ENCODE measurements around the gene TRIM71. TPM values are rescaled to one million over a fixed set of nuclear protein-coding genes. Genes with fewer than 3 reads are reported as not detected.

The TRIM71 gene
- total and polyA plus RNA-seq, 2 donors (not counting 1 experiment from before 2014, with no cell fraction given): not detected

DNA sequence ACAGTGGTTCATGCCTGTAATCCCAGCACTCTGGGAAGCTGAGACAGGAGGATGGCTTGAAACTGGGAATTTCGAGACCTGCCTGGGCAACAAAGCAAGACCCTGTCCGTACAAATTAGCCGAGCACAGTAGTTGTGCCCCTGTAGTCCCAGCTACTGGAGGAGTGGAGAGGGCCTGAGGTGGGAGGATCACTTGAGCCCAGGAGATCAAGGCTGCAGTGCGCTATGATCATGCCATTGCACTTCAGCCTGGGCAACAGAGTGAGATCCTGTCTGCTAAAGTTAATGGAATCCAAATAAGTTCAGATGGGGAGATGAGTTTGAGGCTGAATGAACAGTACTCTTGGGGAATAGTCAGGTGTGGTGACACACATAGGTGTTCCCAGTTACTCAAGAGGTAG lies 14.4 kb downstream of the TRIM71 start:
- Histone ChIP-seq H3K36me3 (replicated peaks in 1 of 2; ENCODE audit: control extremely low read depth in 1 of 2, control insufficient read depth in 1 of 2, extremely low read depth in 1 of 2, insufficient read depth in 2 of 2, low read length in 1 of 2) (no peaks in the 10 kb centered on the region), H3K4me2 (replicated peaks; ENCODE audit: low read depth, low read length, poor library complexity, severe bottlenecking) (no peak overlapping the region), H3K27me3 (replicated peaks in 1 of 4; ENCODE audit: control extremely low read depth in 1 of 4, control insufficient read depth in 3 of 4, insufficient read depth in 4 of 4, low read length in 3 of 4) (no peaks in the 10 kb centered on the region), H4K20me1 (ENCODE audit: control insufficient read depth, insufficient read depth, low read length, poor library complexity, severe bottlenecking) (no peaks in the 10 kb centered on the region), H3K27ac (ENCODE audit: low read length in 2 of 2) (no peak overlapping the region), H3K4me3 (ENCODE audit: control extremely low read depth in 1 of 5, extremely low read depth in 1 of 5, insufficient read depth in 1 of 5, low read depth in 2 of 5, low read length in 4 of 5) (no peak overlapping the region), H3K9me3 (ENCODE audit: control extremely low read depth in 1 of 3, control insufficient read depth in 2 of 3, insufficient read depth in 1 of 3, low read length in 2 of 3) (no peaks in the 10 kb centered on the region), H3K79me2 (ENCODE audit: control insufficient read depth, insufficient read depth, low read length) (no peaks in the 10 kb centered on the region), H3K9ac (ENCODE audit: low read length) (no peak overlapping the region), H2AFZ (ENCODE audit: insufficient read depth, low read depth, low read length, poor library complexity, severe bottlenecking) (no peak overlapping the region), H3K4me1 (ENCODE audit: control insufficient read depth in 2 of 2, insufficient read depth in 2 of 2, low read length in 2 of 2) (no peaks in the 10 kb centered on the region)
- no peak for DNase-seq
- CTCF ChIA-PET: no interaction called here
- ATAC-seq (ENCODE audit: low read depth): no peak
- POLR2A ChIA-PET: no interaction called here
- no peak overlapping the region for H3K4me3 Mint-ChIP-seq
- WGBS (ENCODE audit: insufficient coverage): 90% methylated on average over 4 of the region's 4 CpGs
- H3K9me3 Mint-ChIP-seq (ENCODE audit: insufficient read depth): no peaks in the 10 kb centered on the region
- TF ChIP-seq, protein P1, sequence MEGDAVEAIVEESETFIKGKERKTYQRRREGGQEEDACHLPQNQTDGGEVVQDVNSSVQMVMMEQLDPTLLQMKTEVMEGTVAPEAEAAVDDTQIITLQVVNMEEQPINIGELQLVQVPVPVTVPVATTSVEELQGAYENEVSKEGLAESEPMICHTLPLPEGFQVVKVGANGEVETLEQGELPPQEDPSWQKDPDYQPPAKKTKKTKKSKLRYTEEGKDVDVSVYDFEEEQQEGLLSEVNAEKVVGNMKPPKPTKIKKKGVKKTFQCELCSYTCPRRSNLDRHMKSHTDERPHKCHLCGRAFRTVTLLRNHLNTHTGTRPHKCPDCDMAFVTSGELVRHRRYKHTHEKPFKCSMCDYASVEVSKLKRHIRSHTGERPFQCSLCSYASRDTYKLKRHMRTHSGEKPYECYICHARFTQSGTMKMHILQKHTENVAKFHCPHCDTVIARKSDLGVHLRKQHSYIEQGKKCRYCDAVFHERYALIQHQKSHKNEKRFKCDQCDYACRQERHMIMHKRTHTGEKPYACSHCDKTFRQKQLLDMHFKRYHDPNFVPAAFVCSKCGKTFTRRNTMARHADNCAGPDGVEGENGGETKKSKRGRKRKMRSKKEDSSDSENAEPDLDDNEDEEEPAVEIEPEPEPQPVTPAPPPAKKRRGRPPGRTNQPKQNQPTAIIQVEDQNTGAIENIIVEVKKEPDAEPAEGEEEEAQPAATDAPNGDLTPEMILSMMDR (IDR thresholded peaks at IDR 0.05): no peak
- TF ChIP-seq EZH2 (IDR thresholded peaks at IDR 0.05; ENCODE audit: borderline replicate concordance, insufficient read depth, low read depth, low read length, poor library complexity, severe bottlenecking): no peak
- no peaks in the 10 kb centered on the region for H3K4me1 Mint-ChIP-seq
- intact Hi-C loops (cut with micrococcal nuclease): no loop called here
- no peak overlapping the region for H3K27ac Mint-ChIP-seq
- H3K27me3 Mint-ChIP-seq: peaks cover 36% of the 10 kb centered on the region

DNA sequence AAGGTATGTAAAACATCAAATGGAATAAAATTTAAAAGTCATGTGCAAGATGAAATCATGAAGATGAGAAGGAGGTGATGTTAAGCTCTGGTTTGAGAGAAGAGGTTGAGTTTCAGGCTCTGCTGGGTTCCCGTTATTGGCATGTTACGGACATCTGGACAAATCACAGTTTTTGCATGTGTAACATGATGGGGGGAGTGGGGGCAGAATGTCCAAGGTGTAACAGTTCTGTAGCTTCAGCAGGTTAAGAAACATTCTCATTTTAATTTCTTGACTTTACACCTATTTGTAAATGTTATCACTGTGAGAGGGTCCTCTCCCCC lies 17.2 kb downstream of the TRIM71 start:
- ChIA-PET POLR2A (no interaction called here), CTCF (no interaction called here)
- H3K27ac Mint-ChIP-seq: no peak overlapping the region
- no peak overlapping the region for H3K4me3 Mint-ChIP-seq
- H4K20me1 ChIP-seq (ENCODE audit: control insufficient read depth, insufficient read depth, low read length, poor library complexity, severe bottlenecking): no peaks in the 10 kb centered on the region
- H2AFZ ChIP-seq (ENCODE audit: insufficient read depth, low read depth, low read length, poor library complexity, severe bottlenecking): no peak overlapping the region
- no peak for ATAC-seq (ENCODE audit: low read depth)
- H3K4me3 ChIP-seq (ENCODE audit: control extremely low read depth in 1 of 5, extremely low read depth in 1 of 5, insufficient read depth in 1 of 5, low read depth in 2 of 5, low read length in 4 of 5): no peak overlapping the region
- intact Hi-C loops (cut with micrococcal nuclease): no loop called here
- H3K36me3 ChIP-seq (replicated peaks in 1 of 2; ENCODE audit: control extremely low read depth in 1 of 2, control insufficient read depth in 1 of 2, extremely low read depth in 1 of 2, insufficient read depth in 2 of 2, low read length in 1 of 2): no peaks in the 10 kb centered on the region
- H3K27ac ChIP-seq (ENCODE audit: low read length in 2 of 2): no peak overlapping the region
- H3K4me1 ChIP-seq (ENCODE audit: control insufficient read depth in 2 of 2, insufficient read depth in 2 of 2, low read length in 2 of 2): no peaks in the 10 kb centered on the region
- no peak overlapping the region for H3K4me2 ChIP-seq (replicated peaks; ENCODE audit: low read depth, low read length, poor library complexity, severe bottlenecking)
- no peaks in the 10 kb centered on the region for H3K9me3 ChIP-seq (ENCODE audit: control extremely low read depth in 1 of 3, control insufficient read depth in 2 of 3, insufficient read depth in 1 of 3, low read length in 2 of 3)
- TF ChIP-seq EZH2 (IDR thresholded peaks at IDR 0.05; ENCODE audit: borderline replicate concordance, insufficient read depth, low read depth, low read length, poor library complexity, severe bottlenecking): no peak
- TF ChIP-seq, protein P1 (IDR thresholded peaks at IDR 0.05): no peak
- no peaks in the 10 kb centered on the region for H3K79me2 ChIP-seq (ENCODE audit: control insufficient read depth, insufficient read depth, low read length)
- no CpG with 5 or more reads among the region's 2 CpGs for WGBS (ENCODE audit: insufficient coverage)
- no peak overlapping the region for H3K9ac ChIP-seq (ENCODE audit: low read length)
- DNase-seq: no peak
- H3K27me3 ChIP-seq (replicated peaks in 1 of 4; ENCODE audit: control extremely low read depth in 1 of 4, control insufficient read depth in 3 of 4, insufficient read depth in 4 of 4, low read length in 3 of 4): no peaks in the 10 kb centered on the region
- no peaks in the 10 kb centered on the region for H3K9me3 Mint-ChIP-seq (ENCODE audit: insufficient read depth)
- H3K27me3 Mint-ChIP-seq: peaks cover 40% of the 10 kb centered on the region
- no peaks in the 10 kb centered on the region for H3K4me1 Mint-ChIP-seq
